HepG2 (cell line): ENCODE measurements around the gene DCHS2. TPM values are rescaled to one million over a fixed set of nuclear protein-coding genes. Genes with fewer than 3 reads are reported as not detected.

Source experiments
- ARID4A ChIP-seq: sonication (generic); formaldehyde crosslinking; IDR thresholded peaks from 2 replicates; pipeline ENCODE4 v1.5.0; 2020; ENCODE audit warnings: mild to moderate bottlenecking, missing genetic modification reagents, borderline replicate concordance
- ETV5 ChIP-seq: IDR thresholded peaks from 2 replicates; pipeline ENCODE4 v1.6.1; 2018; ENCODE audit warnings: missing biosample characterization, missing genetic modification reagents, inconsistent platforms, borderline replicate concordance
- FOXA3 ChIP-seq: IDR thresholded peaks from 2 replicates; pipeline ENCODE4 v1.6.1; 2016; ENCODE audit warnings: missing genetic modification reagents, missing compliant biosample characterization
- GABPB1 ChIP-seq: IDR thresholded peaks from 2 replicates; pipeline ENCODE4 v1.6.1; 2016; ENCODE audit warnings: mild to moderate bottlenecking, missing genetic modification reagents, moderate library complexity, missing compliant biosample characterization
- HOXA3 ChIP-seq: sonication (generic); formaldehyde crosslinking; IDR thresholded peaks from 2 replicates; pipeline ENCODE4 v1.5.0; 2020; ENCODE audit warnings: missing genetic modification reagents
- IRF2 ChIP-seq: IDR thresholded peaks from 2 replicates; pipeline ENCODE4 v1.6.1; 2018; ENCODE audit warnings: missing genetic modification reagents, missing compliant biosample characterization
- KDM2A ChIP-seq: sonication (generic); formaldehyde crosslinking; IDR thresholded peaks from 2 replicates; pipeline ENCODE4 v1.4.0; 2020; ENCODE audit warnings: low read depth, missing genetic modification reagents, borderline replicate concordance
- KDM5B ChIP-seq: sonication (generic); formaldehyde crosslinking; IDR thresholded peaks from 2 replicates; pipeline ENCODE4 v1.4.0; 2020; ENCODE audit warnings: missing genetic modification reagents, mild to moderate bottlenecking, borderline replicate concordance
- MAZ ChIP-seq, 2 experiments: sonication (generic) in 1 of 2; formaldehyde crosslinking in 1 of 2; IDR thresholded peaks; 2 replicates each; pipeline versions ENCODE4 v1.5.0 to v1.6.1; 2012 to 2020; ENCODE audit warnings: low read depth in 2 of 2, mild to moderate bottlenecking in 2 of 2, borderline replicate concordance in 1 of 2, improper control_type of control experiment in 1 of 2, low read length in 1 of 2, missing genetic modification reagents in 1 of 2, moderate library complexity in 1 of 2
- MYC ChIP-seq: sonication (generic); formaldehyde crosslinking; IDR thresholded peaks from 2 replicates; pipeline ENCODE4 v1.9.0; 2021; ENCODE audit warnings: missing genetic modification reagents, borderline replicate concordance
- MZF1 ChIP-seq: sonication (generic); formaldehyde crosslinking; IDR thresholded peaks from 2 replicates; pipeline ENCODE4 v1.8.1; 2023; ENCODE audit warnings: mild to moderate bottlenecking, missing genetic modification reagents, borderline replicate concordance
- NRL ChIP-seq: sonication (generic); formaldehyde crosslinking; IDR thresholded peaks from 2 replicates; pipeline ENCODE4 v1.5.0; 2020; ENCODE audit warnings: missing genetic modification reagents, mild to moderate bottlenecking, moderate library complexity, borderline replicate concordance
- SAP130 ChIP-seq: IDR thresholded peaks from 2 replicates; pipeline ENCODE4 v1.6.1; 2016; ENCODE audit warnings: low read depth
- SP5 ChIP-seq: IDR thresholded peaks from 2 replicates; pipeline ENCODE4 v1.6.1; 2016; ENCODE audit warnings: low read depth, borderline replicate concordance
- TEAD3 ChIP-seq: optimal IDR thresholded peaks from 2 replicates; pipeline ENCODE3; 2016; ENCODE audit warnings: borderline replicate concordance
- ZFP62 ChIP-seq: sonication (generic); formaldehyde crosslinking; IDR thresholded peaks from 2 replicates; pipeline ENCODE4 v1.4.0; 2020; ENCODE audit warnings: missing genetic modification reagents
- ZNF367 ChIP-seq: sonication (generic); formaldehyde crosslinking; IDR thresholded peaks from 2 replicates; pipeline ENCODE4 v1.4.0; 2020; ENCODE audit warnings: missing genetic modification reagents, borderline replicate concordance
- ZNF577 ChIP-seq: sonication (generic); formaldehyde crosslinking; IDR thresholded peaks from 2 replicates; pipeline ENCODE4 v1.4.0; 2020; ENCODE audit warnings: mild to moderate bottlenecking, low read depth, missing genetic modification reagents, borderline replicate concordance
- ZNF879 ChIP-seq: sonication (generic); formaldehyde crosslinking; IDR thresholded peaks from 2 replicates; pipeline ENCODE4 v1.8.1; 2023; ENCODE audit warnings: missing genetic modification reagents
- polyA plus RNA-seq, 8 experiments: library from polyadenylated mRNA; depleted of rRNA in 3 of 8; stranded (reverse) in 7 of 8; unstranded in 1 of 8; fragments of >200 nt; fragmentation: Illumina TruSeq in 4 of 8; extraction: Trizol in 4 of 8; gene quantifications; 2 replicates each; pipeline versions ENCODE4 v1.2.1 to v1.2.3, GENCODE V29; 2011 to 2016; ENCODE audit warnings: low read depth in 4 of 8, missing spikeins in 1 of 8, mixed read lengths in 1 of 8; ENCODE audit not compliant: insufficient read depth in 1 of 8
- total RNA-seq, 5 experiments: library from RNA; depleted of rRNA; stranded (reverse); fragments of >200 nt; fragmentation: Illumina TruSeq; extraction: Trizol; gene quantifications; 2 replicates each; pipeline ENCODE4 v1.2.3, GENCODE V29; 2016; ENCODE audit warnings: low read depth in 1 of 5
- TF ChIP-seq, protein P1 (sequence below): sonication (generic); formaldehyde crosslinking; IDR thresholded peaks from 2 replicates; pipeline ENCODE4 v1.8.0; 2022; ENCODE audit warnings: mild to moderate bottlenecking, missing genetic modification reagents, moderate library complexity
- TF ChIP-seq, protein P2 (sequence below): IDR thresholded peaks from 2 replicates; pipeline ENCODE4 v1.6.1; 2016; ENCODE audit warnings: missing compliant biosample characterization, missing genetic modification reagents, borderline replicate concordance

Gene DCHS2
- total and polyA plus RNA-seq, 2 of the 13 experiments (the other 11 are each of a cell fraction or from before 2014, with no cell fraction given) = 0.03 TPM; not detected in 1

- TF ChIP-seq ZNF577 (CRISPR knock-in tag) = no peak
- peak; percentile 38; the same call in 1 of the 2 replicates for TF ChIP-seq SP5 (CRISPR knock-in tag)
- TF ChIP-seq IRF2 = no peak
- no peak for TF ChIP-seq ZFP62 (CRISPR knock-in tag)
- TF ChIP-seq GABPB1 (CRISPR knock-in tag) = peak; percentile 53; the same call in 1 of the 2 replicates
- peak; percentile 37 for TF ChIP-seq TEAD3 (CRISPR knock-in tag)
- no peak for TF ChIP-seq MZF1 (CRISPR knock-in tag)
- peak; percentile 59; the same call in 1 of the 2 replicates for TF ChIP-seq MYC (CRISPR knock-in tag)
- peak; percentile 40; the same call in 1 of the 2 replicates for TF ChIP-seq SAP130
- no peak; the same call in 1 of the 2 replicates for TF ChIP-seq ARID4A (CRISPR knock-in tag)
- TF ChIP-seq ZNF367 = no peak
- no peak for TF ChIP-seq ZNF879 (CRISPR knock-in tag)
- TF ChIP-seq KDM2A = 0 out of 2 replicates have a peak, but pooled peaks have one; percentile 43
- 0 out of 2 replicates have a peak, but pooled peaks have one; percentile 14 for TF ChIP-seq FOXA3 (CRISPR knock-in tag)
- peak; percentile 70; the same call in 1 of the 2 replicates for TF ChIP-seq ETV5
- TF ChIP-seq, protein P1, sequence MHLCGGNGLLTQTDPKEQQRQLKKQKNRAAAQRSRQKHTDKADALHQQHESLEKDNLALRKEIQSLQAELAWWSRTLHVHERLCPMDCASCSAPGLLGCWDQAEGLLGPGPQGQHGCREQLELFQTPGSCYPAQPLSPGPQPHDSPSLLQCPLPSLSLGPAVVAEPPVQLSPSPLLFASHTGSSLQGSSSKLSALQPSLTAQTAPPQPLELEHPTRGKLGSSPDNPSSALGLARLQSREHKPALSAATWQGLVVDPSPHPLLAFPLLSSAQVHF (CRISPR knock-in tag) = no peak
- TF ChIP-seq, protein P2, sequence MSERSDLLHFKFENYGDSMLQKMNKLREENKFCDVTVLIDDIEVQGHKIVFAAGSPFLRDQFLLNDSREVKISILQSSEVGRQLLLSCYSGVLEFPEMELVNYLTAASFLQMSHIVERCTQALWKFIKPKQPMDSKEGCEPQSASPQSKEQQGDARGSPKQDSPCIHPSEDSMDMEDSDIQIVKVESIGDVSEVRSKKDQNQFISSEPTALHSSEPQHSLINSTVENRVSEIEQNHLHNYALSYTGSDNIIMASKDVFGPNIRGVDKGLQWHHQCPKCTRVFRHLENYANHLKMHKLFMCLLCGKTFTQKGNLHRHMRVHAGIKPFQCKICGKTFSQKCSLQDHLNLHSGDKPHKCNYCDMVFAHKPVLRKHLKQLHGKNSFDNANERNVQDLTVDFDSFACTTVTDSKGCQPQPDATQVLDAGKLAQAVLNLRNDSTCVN = no peak
- TF ChIP-seq MAZ (IDR thresholded peaks at IDR 0.05; ENCODE audit: borderline replicate concordance, low read depth, low read length) = peak; percentile 54; the same call in 1 of the 2 replicates
- TF ChIP-seq MAZ (CRISPR knock-in tag; IDR thresholded peaks at IDR 0.05; ENCODE audit: low read depth) = peak; percentile 77
- peak; percentile 43; the same call in 1 of the 2 replicates for TF ChIP-seq HOXA3 (CRISPR knock-in tag)
- 0 out of 2 replicates have a peak, but pooled peaks have one; percentile 14 for TF ChIP-seq NRL (CRISPR knock-in tag)
- peak; percentile 52; the same call in 1 of the 2 replicates for TF ChIP-seq KDM5B
Measured at GRCh38 chr4:154491341-154492271, at the start of gene DCHS2 (continued).
